H9 (cell line): ENCODE data around the gene PSMG2. TPM values are rescaled to one million over a fixed set of nuclear protein-coding genes. Genes with fewer than 3 reads are reported as not detected.

Experiments
- DNase-seq: peaks from one replicate; pipeline ENCODE4 v3.0.0-alpha.2; 2017
- H2AFZ ChIP-seq: one replicate; pipeline ENCODE4 v1.6.1; 2013; ENCODE audit warnings: mild to moderate bottlenecking, low read length, control low read depth, moderate library complexity
- H2AK5ac ChIP-seq: 2 replicates; pipeline ENCODE4 v1.6.1; 2013; ENCODE audit warnings: low read length, control low read depth, mixed read lengths; ENCODE audit not compliant: insufficient read length
- H2BK120ac ChIP-seq: one replicate; pipeline ENCODE4 v1.6.1; 2013; ENCODE audit warnings: low read depth, mild to moderate bottlenecking, low read length, control low read depth, inconsistent platforms; ENCODE audit not compliant: poor library complexity, severe bottlenecking
- H2BK12ac ChIP-seq: 2 replicates; pipeline ENCODE4 v1.6.1; 2013; ENCODE audit warnings: low read length, control low read depth, mixed read lengths, low read depth; ENCODE audit not compliant: insufficient read length
- H2BK15ac ChIP-seq: 2 replicates; pipeline ENCODE4 v1.6.1; 2013; ENCODE audit warnings: low read depth, low read length, control low read depth
- H2BK20ac ChIP-seq: one replicate; pipeline ENCODE4 v1.6.1; 2013; ENCODE audit warnings: low read depth, mild to moderate bottlenecking, low read length, control low read depth, inconsistent platforms; ENCODE audit not compliant: poor library complexity, severe bottlenecking
- H2BK5ac ChIP-seq: 2 replicates; pipeline ENCODE4 v1.6.1; 2013; ENCODE audit warnings: low read length, control low read depth, mixed read lengths; ENCODE audit not compliant: insufficient read length
- H3K14ac ChIP-seq: 2 replicates; pipeline ENCODE4 v1.6.1; 2013; ENCODE audit warnings: low read length, control low read depth; ENCODE audit not compliant: insufficient read depth
- H3K18ac ChIP-seq: 2 replicates; pipeline ENCODE4 v1.6.1; 2013; ENCODE audit warnings: low read depth, mild to moderate bottlenecking, mixed read lengths, low read length, control low read depth; ENCODE audit not compliant: insufficient read length
- H3K23ac ChIP-seq: 2 replicates; pipeline ENCODE4 v1.6.1; 2013; ENCODE audit warnings: low read length, control low read depth, mixed read lengths, low read depth; ENCODE audit not compliant: insufficient read length
- H3K23me2 ChIP-seq: 2 replicates; pipeline ENCODE4 v1.6.1; 2013; ENCODE audit warnings: low read depth, mild to moderate bottlenecking, mixed read lengths, low read length, control low read depth; ENCODE audit not compliant: insufficient read length, poor library complexity, severe bottlenecking
- H3K27ac ChIP-seq: 2 replicates; pipeline ENCODE4 v1.5.1; 2013; ENCODE audit warnings: low read length, control low read depth, mixed read lengths, low read depth; ENCODE audit not compliant: insufficient read length
- H3K27me3 ChIP-seq: 2 replicates; pipeline ENCODE4 v1.6.1; 2013; ENCODE audit warnings: low read length, control low read depth, inconsistent platforms; ENCODE audit not compliant: insufficient read depth
- H3K4ac ChIP-seq: 2 replicates; pipeline ENCODE4 v1.6.1; 2013; ENCODE audit warnings: low read depth, mild to moderate bottlenecking, control low read depth, inconsistent platforms, low read length, moderate library complexity
- H3K4me1 ChIP-seq: 2 replicates; pipeline ENCODE4 v1.6.1; 2013; ENCODE audit warnings: low read length, control low read depth, inconsistent platforms; ENCODE audit not compliant: insufficient read depth
- H3K4me2 ChIP-seq: 2 replicates; pipeline ENCODE4 v1.6.1; 2013; ENCODE audit warnings: low read length, control low read depth, mixed read lengths; ENCODE audit not compliant: insufficient read length, insufficient read depth
- H3K56ac ChIP-seq: 2 replicates; pipeline ENCODE4 v1.6.1; 2013; ENCODE audit warnings: low read depth, mild to moderate bottlenecking, mixed read lengths, low read length, control low read depth; ENCODE audit not compliant: insufficient read length
- H3K79me1 ChIP-seq: 2 replicates; pipeline ENCODE4 v1.6.1; 2013; ENCODE audit warnings: low read depth, mild to moderate bottlenecking, moderate library complexity, low read length, control low read depth, inconsistent platforms; ENCODE audit not compliant: insufficient read depth, poor library complexity, severe bottlenecking
- H3K79me2 ChIP-seq: 2 replicates; pipeline ENCODE4 v1.6.1; 2013; ENCODE audit warnings: low read length, control low read depth, inconsistent platforms; ENCODE audit not compliant: insufficient read depth
- H3K9ac ChIP-seq: 2 replicates; pipeline ENCODE4 v1.6.1; 2013; ENCODE audit warnings: low read length, control low read depth, mixed read lengths; ENCODE audit not compliant: insufficient read length; ENCODE audit errors: extremely low read depth
- H3K9me3 ChIP-seq: one replicate; pipeline ENCODE4 v1.6.1; 2013; ENCODE audit warnings: low read depth, low read length, inconsistent platforms; ENCODE audit not compliant: control insufficient read depth
- H3T11ph ChIP-seq: one replicate; pipeline ENCODE4 v1.6.1; 2013; ENCODE audit warnings: mild to moderate bottlenecking, low read length, control low read depth, inconsistent platforms
- H4K20me1 ChIP-seq: one replicate; pipeline ENCODE4 v1.6.1; 2013; ENCODE audit not compliant: control insufficient read depth, insufficient read length, insufficient read depth
- H4K5ac ChIP-seq: 2 replicates; pipeline ENCODE4 v1.6.1; 2013; ENCODE audit warnings: low read depth, mild to moderate bottlenecking, mixed read lengths, low read length, control low read depth; ENCODE audit not compliant: insufficient read length
- H4K8ac ChIP-seq: replicated peaks from 2 replicates; pipeline ENCODE4 v1.6.1; 2013; ENCODE audit warnings: low read length, control low read depth, mixed read lengths, low read depth; ENCODE audit not compliant: insufficient read length
- H4K91ac ChIP-seq: 2 replicates; pipeline ENCODE4 v1.6.1; 2013; ENCODE audit warnings: low read depth, mild to moderate bottlenecking, moderate library complexity, mixed read lengths, low read length, control low read depth; ENCODE audit not compliant: insufficient read length
- H3K27ac Mint-ChIP-seq, 3 experiments: 2 replicates in 2 of 3; 3 replicates in 1 of 3; pipeline ENCODE4 v1.8.0; 2020 to 2021; ENCODE audit warnings: mixed read lengths in 3 of 3, mild to moderate bottlenecking in 1 of 3, moderate library complexity in 1 of 3
- H3K27me3 Mint-ChIP-seq: 2 replicates; pipeline ENCODE4 v1.8.0; 2021; ENCODE audit warnings: low read depth, mild to moderate bottlenecking, moderate library complexity, mixed read lengths
- H3K36me3 Mint-ChIP-seq, 3 experiments: 2 replicates in 2 of 3; 3 replicates in 1 of 3; pipeline ENCODE4 v1.8.0; 2020 to 2021; ENCODE audit warnings: low read depth in 3 of 3, mixed read lengths in 3 of 3; ENCODE audit not compliant: insufficient read depth in 1 of 3
- H3K4me1 Mint-ChIP-seq, 2 experiments: 2 replicates each; pipeline ENCODE4 v1.8.0; 2020; ENCODE audit warnings: mixed read lengths in 2 of 2
- H3K4me3 Mint-ChIP-seq, 2 experiments: 2 replicates in 1 of 2; 3 replicates in 1 of 2; pipeline ENCODE4 v1.8.0; 2020 to 2021; ENCODE audit warnings: mild to moderate bottlenecking in 2 of 2, mixed read lengths in 2 of 2, moderate library complexity in 1 of 2
- H3K9me3 Mint-ChIP-seq, 2 experiments: 2 replicates in 1 of 2; 3 replicates in 1 of 2; pipeline ENCODE4 v1.8.0; 2020; ENCODE audit warnings: mild to moderate bottlenecking in 2 of 2, mixed read lengths in 2 of 2, moderate library complexity in 1 of 2
- WGBS: extraction: QIAGEN DNeasy Blood & Tissue Kit; methylation state at CpG from one replicate; pipeline ENCODE4 v1.1.7; 2013; ENCODE audit warnings: missing lambda C conversion rate, low lambda C conversion rate, mixed read lengths; ENCODE audit not compliant: insufficient read length; ENCODE audit errors: extremely low coverage; 5-methylcytosine and 5-hydroxymethylcytosine counted together
- total RNA-seq: library from RNA; stranded (reverse); gene quantifications from 2 replicates; pipeline ENCODE4 v1.2.1, GENCODE V29; 2021
- TF ChIP-seq, protein P1 (sequence below): fragments of 200-600 bp; sonication (generic); conservative IDR thresholded peaks from 3 replicates; pipeline ENCODE4 v1.8.0; 2021; ENCODE audit warnings: antibody characterized with exemption, mild to moderate bottlenecking

Gene PSMG2
- total RNA-seq, 1 experiment from 2014 or later, result 72.2 TPM

DNA sequence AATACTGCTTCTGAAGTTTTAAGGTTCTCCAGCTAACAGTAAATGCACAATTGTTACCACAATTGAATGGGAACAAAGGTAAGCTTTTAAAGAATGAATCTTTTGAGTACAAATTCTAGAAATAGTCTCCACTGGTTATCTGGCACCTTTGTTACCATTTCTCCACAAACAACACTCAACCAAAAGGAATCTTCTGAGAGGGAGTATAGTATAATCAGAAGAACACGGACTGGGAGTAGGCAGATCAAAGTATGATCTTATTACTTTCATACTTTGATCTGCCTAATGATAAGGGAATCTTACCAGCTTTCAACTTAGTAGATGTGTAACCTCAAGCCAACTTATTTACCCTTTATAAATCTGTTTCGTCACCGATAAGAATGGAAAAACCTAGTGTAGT, 1.7 kb upstream of the PSMG2 start:
- H3K27me3 Mint-ChIP-seq, result no peaks in the 10 kb centered on the region
- H3K36me3 Mint-ChIP-seq, result peaks cover 11 to 36% (median 27%) of the 10 kb centered on the region in 3 experiments; a peak in 6 of 7 replicates
- Histone ChIP-seq H3K79me2 (peaks cover 22% of the 10 kb centered on the region; the same call in 1 of the 2 replicates), H3K56ac (no peak overlapping the region), H3K18ac (no peak overlapping the region), H2BK120ac (no peak overlapping the region), H3K4me1 (no peaks in the 10 kb centered on the region; the same call in 1 of the 2 replicates), H4K8ac (no peak overlapping the region), H3K27me3 (no peaks in the 10 kb centered on the region; the same call in 1 of the 2 replicates), H3K23ac (no peak overlapping the region), H3T11ph (no peak overlapping the region), H4K91ac (no peak overlapping the region), H2AFZ (no peak overlapping the region), H4K5ac (no peak overlapping the region), H3K79me1 (peaks cover 5% of the 10 kb centered on the region), H3K4ac (no peak overlapping the region), H2BK5ac (no peak overlapping the region), H4K20me1 (no peaks in the 10 kb centered on the region), H3K9ac (no peak overlapping the region), H2BK12ac (no peak overlapping the region), H3K27ac (no peak overlapping the region), H2BK15ac (no peak overlapping the region), H2AK5ac (no peak overlapping the region), H3K14ac (no peak overlapping the region), H2BK20ac (no peak overlapping the region), H3K4me2 (peak overlapping the region; percentile 89), H3K9me3 (no peaks in the 10 kb centered on the region), H3K23me2 (peaks cover 7% of the 10 kb centered on the region)
- WGBS, result no CpG with 5 or more reads among the region's 3 CpGs
- H3K27ac Mint-ChIP-seq, result no peak overlapping the region
- H3K9me3 Mint-ChIP-seq, result peaks cover 3 to 4% of the 10 kb centered on the region in 2 experiments; a peak in 2 of 5 replicates
- no peak for DNase-seq
- H3K4me3 Mint-ChIP-seq, result peak overlapping the region; percentile 99
- peaks cover 22 to 27% of the 10 kb centered on the region in 2 experiments for H3K4me1 Mint-ChIP-seq
- TF ChIP-seq, protein P1, sequence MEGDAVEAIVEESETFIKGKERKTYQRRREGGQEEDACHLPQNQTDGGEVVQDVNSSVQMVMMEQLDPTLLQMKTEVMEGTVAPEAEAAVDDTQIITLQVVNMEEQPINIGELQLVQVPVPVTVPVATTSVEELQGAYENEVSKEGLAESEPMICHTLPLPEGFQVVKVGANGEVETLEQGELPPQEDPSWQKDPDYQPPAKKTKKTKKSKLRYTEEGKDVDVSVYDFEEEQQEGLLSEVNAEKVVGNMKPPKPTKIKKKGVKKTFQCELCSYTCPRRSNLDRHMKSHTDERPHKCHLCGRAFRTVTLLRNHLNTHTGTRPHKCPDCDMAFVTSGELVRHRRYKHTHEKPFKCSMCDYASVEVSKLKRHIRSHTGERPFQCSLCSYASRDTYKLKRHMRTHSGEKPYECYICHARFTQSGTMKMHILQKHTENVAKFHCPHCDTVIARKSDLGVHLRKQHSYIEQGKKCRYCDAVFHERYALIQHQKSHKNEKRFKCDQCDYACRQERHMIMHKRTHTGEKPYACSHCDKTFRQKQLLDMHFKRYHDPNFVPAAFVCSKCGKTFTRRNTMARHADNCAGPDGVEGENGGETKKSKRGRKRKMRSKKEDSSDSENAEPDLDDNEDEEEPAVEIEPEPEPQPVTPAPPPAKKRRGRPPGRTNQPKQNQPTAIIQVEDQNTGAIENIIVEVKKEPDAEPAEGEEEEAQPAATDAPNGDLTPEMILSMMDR, result no peak
